A549 (cell line): ENCODE data around the gene ZC3H14.

Experiments used
- CTCF ChIP-seq: fragments of >200 bp; sonication (Bioruptor Twin); formaldehyde crosslinking; IDR thresholded peaks from 3 replicates; pipeline ENCODE4 v1.5.1; 2016
- PBX3 ChIP-seq: IDR thresholded peaks from 2 replicates; pipeline ENCODE4 v1.6.1; 2012
- RNF2 ChIP-seq: fragments of 200-600 bp; sonication (generic); IDR thresholded peaks from 2 replicates; pipeline ENCODE4 v1.6.1; 2016; ENCODE audit warnings: low read depth, mild to moderate bottlenecking, antibody characterized with exemption, moderate library complexity, borderline replicate concordance

DNA sequence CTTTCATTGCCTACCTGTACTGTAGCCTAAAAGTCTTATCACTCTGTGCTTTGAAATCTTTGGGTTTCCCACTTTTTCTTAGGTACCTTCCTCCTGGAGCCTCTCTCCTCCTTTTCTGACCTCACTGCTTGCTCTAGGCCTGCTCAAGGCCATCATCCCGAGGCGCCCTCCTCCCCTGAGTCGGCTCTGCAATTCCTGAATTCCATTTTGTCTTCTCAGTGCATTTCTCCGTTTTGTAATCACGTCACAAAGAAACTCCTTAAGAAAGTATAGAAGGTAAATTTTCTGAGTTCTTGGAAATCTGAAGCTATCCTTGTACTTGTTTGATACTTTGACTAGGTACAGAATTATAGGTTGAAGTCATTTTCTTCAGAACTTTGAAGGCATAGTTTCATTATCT is 25.2 kb downstream of the ZC3H14 start:
- TF ChIP-seq CTCF: no peak
- no peak for TF ChIP-seq RNF2
- no peak for TF ChIP-seq PBX3
